Left renal pelvis (tissue), 4 donors: Measurements from ENCODE around the gene BICC1. TPM values are rescaled to one million over a fixed set of nuclear protein-coding genes. Genes with fewer than 3 reads are reported as not detected.

Experiments used
- DNase-seq, 4 donors: peaks; one replicate each; pipeline ENCODE4 v3.0.0-alpha.2; 2013; ENCODE audit warnings: low read depth in 4 of 4, low spot score in 3 of 4
- polyA plus RNA-seq, 4 donors: library from polyadenylated mRNA; unstranded; fragments of 120-200 nt; gene quantifications; one replicate each; pipeline ENCODE4 v1.2.1, GENCODE V29; 2013; ENCODE audit not compliant: insufficient read length in 4 of 4

The BICC1 gene
- polyA plus RNA-seq, 4 donors = 48.7 to 90.2 (median 84.7) TPM

DNA sequence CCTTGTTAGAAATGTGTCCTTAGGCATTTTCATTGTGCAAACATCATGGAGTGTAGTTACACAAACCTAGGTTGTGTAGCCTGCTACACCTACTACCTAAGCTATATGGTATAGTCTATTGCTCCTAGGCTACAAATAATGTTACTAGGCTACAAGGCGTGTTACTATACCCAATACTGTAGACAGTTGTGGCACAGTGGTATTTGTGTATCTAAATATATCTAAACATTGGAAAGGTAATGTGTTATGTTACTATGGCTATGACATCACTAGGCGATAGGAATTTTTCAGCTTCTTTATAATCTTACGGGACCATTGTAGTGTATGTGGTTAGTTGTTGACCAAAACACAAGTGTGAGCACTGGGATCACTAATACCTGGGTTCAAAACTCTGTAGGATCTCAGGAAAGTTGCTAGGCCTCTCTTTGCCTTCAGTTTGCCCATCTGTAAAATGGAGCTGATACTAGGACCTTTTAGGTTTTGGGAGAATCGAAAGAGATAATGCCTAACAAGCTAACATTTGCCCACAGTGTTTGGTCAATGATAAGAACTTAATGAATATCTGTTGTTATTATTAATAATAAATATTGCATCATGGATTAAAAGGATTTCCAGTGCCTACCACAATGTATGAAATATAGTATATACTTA is 2.7 kb downstream of the BICC1 start:
- no peak for DNase-seq

DNA sequence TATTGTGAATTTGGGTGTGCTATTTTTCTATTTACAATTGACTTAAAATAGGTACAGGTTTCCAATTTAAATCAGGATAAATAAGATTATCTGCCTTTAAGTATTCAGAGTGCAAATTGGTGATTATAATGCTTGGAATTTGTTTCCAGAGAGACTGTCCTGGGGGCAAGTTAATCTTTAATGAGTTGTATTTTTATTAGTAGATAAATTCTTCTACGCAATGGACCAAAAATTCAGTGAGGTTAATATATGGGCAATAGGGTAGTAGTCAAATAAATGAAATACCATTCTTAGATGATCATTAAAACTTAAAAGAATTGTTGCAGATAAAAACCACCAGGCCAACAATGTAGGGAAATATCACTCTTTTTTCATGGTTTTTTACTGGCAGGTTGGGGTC is 3.4 kb downstream of the BICC1 start:
- DNase-seq = no peak

DNA sequence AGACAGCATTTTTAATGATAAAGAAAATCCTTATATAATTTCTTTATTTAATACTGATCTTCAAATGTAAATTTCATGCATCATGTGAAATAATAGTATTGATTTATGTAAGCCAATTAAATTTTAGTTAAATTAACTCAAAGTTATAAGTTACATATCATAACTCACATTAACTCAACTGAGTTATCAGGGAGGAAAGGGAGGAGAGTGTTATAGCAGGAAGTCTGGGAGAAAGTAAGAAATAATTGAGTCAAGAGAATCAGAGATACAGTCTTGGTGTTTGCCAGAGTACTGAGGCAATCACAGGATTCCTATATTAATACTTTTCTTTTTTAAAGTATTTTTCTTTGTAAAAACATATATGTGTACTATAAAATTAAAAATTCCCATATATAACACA is 4.0 kb downstream of the BICC1 start:
- no peak for DNase-seq

DNA sequence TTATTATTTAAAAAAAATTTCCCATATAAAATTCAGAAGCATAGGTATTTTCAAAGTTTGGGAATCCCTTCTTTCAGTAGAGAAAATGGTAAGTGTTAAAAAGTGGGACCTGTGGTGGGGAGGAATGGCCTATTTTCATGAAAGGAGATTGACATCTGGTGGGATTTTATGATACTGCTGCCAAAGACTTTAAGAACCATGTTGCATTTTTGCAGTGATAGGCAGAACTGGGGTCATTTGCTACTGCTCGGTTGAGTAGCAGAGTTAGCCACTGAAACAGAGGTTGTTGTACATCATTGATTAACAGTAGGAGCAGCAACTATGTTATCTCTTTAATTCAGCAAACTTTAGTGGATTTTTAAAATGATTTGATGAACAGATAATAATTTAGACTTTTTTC is 4.4 kb downstream of the BICC1 start:
- DNase-seq = no peak

DNA sequence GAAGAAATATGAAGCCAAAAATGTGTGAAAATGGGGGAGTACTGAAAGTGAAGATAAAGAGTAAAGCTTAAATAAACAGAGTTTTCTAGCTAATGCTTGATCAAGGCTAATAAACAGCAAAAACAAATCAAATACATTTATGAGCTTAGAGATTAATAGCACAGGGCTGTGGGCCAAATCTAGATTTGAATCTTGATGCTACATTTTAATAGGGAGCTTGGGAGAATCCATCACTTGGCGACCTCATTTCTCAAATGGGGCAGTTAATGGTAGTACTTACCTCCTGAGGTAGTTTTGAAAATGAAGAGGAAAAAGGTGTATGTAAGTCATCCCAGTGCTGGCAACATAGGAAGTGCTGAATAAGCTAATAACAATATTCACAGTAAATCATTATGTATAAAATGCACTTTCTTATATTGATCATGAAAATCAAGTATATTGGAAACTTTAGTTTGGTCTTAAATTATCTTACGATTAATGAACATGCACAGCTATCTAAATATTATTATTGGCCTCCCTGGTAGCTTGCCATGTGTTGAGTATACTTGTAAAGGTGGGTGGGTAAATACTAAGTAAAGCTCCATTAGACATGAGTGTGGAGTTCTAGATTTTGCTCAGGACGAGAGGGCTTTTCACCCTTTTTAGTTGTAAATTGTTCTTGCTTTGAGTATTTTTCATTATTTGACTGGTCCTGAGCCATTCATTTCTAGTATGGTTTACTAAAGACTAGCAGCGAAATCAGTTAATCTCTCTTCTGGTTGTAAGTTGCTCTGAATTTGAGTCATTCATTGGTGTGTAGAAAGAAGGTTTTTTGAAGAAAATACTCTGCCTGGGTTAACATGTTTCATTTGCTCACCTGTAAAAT is 5.1 kb downstream of the BICC1 start:
- no peak for DNase-seq

DNA sequence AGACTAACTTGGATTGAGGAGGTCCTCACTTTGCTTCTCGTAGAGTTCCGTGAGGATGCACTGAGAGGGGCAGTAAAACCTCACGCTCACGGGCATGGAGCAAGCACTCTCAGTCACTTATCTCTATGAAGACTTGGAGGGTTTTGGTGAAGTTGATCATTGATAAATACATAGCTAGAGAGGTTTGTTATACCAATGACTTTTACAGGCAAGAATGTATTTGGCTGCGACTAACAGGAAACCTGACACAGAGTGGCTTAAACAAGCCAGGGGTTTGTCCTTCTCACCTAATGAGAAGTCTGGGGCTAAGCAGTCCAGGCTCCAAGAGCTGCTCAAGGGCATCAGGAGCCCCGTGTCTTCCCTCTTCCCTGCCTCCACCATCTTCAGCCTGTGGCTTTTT is 6.1 kb downstream of the BICC1 start:
- no peak for DNase-seq

DNA sequence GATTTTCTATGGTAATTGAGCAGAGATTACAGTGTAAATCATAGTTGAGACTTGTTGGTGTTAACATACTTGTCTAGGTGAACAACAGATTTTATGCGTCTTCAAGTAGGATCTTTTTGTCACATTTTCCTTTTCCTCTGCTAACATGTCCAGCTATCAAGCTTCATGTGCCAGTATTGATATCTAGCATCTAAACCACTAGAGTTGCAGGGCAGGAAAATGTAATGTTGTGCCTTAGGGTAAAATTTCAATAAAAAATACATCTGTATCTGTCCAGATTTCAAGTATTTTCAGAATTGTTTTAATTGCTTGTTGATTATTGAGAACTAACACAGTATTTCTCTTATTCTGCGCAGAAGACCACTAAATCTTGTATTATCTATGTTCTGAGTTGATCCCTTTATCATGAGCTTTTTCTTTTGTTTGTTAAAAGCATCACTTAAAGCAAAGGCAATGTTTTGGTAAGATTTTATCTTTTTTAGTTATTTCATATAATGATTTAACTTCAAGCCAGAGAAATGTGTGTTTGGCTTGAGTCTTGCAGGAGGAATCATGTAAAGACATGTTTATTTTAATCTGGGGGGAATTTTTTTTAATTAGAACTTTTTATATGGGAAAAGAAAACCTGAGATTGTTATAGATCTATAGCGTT is 16.5 kb downstream of the BICC1 start:
- no peak for DNase-seq

DNA sequence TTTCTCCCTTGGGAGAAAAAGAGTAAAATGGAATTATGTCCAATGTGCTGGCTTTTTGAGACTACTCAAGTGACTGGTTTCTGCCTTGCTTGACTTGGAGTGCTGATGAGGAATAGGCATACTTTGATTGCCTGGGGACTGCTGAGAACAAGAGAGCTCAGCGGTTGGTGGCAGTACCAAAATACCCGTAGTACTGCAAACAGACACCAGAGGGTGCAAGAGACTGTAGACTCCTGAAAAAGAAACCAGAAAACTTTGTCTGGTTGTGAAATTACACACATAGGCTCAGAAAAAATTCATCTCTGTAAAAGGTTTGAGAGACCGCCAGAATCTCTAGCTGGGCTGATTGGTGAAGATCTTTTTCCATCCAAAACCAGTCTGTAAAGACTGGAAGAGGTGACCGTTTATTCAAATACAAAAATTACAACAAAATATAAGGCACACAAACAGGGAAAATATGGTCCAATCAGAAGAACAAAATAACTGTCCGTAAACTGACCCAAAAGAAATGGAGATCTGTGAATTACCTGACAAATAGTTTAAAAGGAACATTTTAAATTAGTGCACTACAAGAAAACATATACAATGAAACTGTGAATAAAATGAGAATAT is 18.5 kb downstream of the BICC1 start:
- no peak for DNase-seq

DNA sequence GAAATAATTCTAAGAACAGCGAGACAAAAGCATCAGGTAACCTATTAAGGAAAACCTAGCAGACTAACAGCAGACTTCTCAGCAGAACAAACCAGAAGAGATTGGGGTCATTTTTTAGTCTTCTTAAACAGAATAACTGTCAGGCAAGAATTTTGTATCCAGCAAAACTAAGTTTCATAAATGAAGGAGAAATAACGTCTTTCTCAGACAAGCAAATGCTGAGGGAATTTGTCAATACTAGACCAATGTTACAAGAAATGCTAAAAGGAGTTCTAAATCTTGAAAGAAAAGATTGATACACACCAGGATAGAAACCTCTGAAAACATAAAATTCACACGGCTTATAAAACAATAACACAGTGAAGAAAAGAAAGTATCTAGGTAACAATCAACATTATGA is 22.6 kb downstream of the BICC1 start:
- no peak for DNase-seq

DNA sequence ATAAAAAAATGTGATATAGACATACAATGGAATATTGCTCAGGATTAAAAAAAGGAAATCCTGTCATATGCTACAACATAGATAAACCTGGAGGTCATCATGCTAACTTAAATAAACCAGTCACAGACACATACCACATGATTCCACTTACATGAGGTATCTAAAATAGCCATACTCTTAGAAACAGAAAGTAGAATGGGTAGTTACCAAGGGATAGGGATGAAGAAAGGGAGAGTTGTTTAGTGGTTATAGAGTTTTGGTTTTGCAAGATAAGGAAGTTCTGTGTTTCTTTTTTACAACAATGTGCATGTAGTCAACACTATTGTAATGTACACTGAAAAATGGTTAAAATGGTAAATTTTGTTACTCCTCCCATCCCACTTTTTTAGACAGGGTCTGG is 30.5 kb downstream of the BICC1 start:
- no peak for DNase-seq

DNA sequence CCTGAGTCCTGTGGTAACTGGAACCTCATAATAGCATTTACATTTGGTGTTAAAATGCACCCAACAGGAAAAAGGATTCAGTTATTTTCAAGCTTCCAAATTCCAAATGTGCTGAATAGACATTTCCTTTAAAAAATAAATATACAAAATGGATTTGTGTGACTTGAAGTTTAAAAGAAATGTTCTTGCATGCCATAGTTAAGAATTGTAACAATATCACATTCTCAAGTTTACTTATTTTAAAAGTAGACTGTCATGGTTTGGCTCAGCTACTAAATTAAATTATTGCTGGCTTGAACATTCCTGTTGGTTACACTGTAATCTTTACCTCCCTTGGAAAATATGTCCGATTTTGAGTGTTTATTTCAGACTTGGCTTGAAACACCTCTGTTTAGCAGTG is 31.5 kb downstream of the BICC1 start:
- no peak for DNase-seq

DNA sequence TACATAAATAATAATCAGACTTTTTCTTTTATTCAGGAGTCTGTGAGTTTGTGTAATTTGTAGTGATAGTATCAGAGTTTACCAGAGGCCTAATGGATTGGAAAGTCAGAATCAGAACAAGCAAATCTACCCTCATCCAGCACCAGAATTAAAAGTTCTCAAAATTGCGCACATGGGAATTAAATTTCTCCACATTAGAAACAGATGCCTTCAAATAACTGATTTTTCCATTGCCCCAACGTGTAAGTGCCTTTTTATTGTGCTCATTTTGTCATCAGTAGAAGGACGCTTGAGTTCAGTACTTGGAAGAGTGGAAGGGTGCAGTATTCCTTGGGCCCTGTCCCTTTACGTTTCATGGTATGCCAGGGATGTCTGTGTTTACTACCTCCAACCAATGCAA is 32.8 kb downstream of the BICC1 start:
- DNase-seq = no peak

DNA sequence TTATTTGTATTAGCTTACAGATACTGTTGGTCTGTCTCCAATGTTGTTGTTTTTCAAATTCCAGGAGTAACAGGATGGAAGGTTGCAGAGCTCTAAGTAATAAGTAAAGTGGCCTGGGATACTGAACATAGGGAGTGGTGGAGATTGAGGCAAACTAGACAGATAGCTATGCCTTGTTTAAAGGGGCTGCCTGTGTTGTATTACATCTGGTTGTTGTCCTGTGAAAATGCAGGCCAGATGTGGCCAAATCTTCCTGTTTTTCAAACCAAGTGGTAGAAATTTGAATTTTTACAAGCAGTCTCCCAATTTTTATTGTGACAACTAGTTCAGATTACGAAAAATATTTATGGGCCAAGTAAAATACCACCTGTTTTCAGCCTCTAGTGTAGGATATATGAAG is 33.5 kb downstream of the BICC1 start:
- DNase-seq = no peak

DNA sequence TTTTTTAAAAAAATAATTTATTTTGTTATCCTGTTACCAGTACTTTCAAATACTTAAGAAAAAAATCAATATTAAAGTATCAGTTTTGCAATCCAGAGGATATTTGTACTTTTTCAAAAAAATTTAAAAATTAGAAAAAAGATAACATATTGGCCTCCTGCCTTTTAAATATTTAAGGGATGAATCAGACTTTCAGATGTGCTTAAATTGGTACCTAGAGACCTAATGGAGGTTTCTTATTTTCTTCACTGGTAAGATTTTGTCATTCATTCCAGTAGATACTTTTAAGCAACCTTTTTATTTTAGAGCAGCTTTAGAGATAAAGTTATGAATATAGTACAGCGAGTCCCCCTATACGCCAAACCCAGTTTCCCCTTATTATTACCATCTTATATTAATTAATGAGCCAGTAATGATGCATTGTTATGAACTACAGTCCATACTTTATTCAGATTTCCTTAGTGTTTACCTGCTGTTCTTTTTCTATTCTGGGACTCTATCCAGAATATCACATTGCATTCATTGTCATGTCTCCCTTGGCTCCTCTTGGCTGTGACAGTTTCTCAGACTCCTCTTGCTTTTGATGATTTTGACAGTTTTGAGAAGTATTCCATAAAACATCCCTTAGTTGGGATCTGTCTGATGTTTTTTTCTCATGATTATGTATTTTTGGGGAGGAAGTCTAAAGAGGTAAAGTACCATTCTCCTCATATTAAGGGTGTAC is 34.2 kb downstream of the BICC1 start:
- DNase-seq = no peak

DNA sequence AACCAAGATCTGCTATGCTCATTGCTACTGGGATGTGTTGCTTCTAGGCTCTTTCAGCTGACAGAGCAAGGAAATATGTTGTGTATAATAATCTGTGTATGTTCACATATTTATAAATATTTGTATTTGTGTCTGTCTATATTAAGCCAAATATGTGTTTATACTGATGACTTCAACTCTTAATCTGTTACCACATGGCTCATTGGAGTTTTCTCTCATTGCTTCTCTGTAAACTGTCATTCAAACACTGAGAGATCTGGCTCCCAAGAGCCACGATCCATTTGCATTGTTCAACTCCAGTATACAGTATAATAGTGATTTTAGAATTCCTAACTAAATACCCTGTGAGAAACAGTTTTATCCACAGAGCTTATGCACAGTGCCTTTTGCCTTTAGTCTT is 35.3 kb downstream of the BICC1 start:
- no peak for DNase-seq

DNA sequence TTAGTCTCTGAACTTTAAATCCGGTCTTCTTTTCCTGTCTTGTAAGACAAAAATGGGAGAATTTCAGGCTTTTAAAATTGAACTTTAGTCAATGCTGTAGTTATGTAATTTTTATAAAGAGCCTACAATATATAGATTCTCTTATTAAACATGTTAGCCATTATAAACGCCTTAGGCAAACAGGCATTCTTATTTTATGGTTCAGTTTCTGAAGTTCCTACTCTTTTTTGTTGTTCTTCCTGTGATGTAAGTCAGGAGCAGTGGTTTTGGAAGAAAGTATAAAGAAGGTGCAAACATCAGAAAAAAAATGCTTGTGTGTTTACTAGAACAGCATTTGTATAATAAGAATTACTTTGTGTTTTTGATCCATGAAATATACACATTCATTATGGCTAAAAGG is 41.6 kb downstream of the BICC1 start:
- no peak for DNase-seq

DNA sequence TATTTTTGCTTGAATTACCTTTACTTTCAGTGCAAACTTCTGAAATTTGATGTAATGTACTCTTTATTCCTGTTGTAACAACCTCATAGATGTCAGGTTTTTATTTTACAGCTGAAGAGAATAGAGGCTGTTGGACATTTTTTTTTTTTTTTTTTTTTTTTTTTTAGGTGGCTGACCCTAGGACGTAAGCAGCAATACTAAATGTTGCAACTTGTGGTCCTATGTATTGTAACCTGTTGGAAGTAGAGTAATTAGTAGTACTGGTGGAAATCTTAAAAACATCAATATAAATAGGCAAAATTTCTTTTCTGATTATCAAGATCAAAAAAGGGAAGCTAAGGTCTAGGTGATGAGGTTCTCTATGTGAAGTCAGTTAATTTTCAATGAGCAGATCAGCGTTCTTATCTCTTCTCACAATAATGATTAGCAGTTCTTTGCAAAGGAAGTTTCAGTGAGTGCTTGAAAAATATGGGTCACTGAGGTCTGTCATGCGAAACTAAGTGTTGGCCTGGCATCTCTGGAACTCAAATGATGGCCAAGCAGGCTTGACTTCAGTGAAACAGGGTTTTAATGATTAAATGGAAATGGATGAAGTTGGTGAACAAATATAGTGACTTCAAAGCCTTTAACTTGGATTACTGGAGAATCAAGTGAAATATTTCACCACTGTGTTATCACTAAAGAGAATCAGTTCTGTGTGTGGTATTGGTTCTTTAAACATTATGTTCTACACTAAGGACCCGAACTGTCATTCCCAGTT is 42.7 kb downstream of the BICC1 start:
- DNase-seq = peak in 3 of 4 donors; percentile 29 to 50 (median 50)

DNA sequence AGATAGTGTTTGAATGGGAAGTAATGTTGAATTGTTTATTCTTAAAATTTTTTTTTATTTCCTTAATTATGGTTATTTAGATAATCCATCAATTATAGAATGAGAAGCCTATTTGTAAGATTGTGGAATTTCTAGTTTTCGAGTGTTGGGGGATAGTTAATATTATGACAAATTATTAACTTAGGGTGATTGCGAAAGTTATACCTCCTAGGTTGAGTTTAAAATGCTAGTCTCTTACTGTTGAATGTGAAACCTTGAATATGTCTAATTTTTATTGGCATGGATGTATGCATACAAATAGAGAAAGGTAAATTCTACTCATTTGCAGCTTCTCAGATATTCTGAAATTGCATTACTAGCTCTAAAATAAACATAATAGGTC is 43.2 kb downstream of the BICC1 start:
- no peak for DNase-seq

DNA sequence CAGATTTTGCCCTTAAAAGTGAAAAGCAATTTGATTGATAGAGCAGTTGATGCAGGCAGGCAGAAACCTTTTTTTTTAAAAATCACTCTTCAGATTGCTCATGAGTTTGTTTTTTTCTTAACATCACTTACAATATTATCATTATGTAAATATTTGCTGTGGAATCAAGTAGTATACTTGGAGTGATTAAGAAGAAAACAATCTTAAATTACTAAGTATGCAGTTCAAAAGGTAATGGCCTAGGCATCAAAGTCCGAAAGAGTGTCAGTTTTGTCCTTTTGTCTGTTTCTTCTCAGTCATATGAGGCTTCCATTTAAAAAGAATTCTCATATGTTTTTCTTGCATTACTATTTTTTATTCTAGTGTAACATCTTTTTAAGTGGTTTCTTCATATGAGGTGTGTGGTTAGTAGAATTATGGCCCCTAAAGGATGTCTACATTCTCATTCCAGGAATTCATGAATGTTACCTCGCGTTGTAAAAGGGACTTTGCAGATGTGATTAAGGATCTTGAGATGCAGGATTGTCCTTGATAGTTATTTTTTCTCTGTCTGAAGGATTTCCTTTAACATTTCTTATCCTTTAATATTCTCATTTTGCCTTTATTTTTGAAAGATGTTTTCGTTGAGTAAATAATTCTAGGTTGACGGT is 44.0 kb downstream of the BICC1 start:
- DNase-seq = no peak

DNA sequence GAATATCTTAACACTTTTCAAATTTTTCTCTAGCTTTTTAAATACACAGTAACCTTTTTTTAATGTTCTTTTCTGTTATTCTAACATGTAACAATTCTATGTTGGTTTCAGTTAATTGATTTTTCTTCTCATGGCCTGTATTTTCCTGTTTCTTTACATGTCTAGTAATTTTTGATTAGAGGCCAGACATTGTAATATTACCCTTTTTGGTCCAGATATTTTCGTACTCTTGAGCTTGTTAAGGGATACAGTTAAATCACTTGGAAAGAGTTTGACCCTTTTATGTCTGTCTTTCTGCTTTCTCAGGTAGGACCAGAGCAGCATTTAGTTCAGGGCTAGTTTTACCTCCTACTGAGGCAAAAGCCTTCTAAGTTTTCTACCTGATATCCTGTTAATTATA is 45.0 kb downstream of the BICC1 start:
- no peak for DNase-seq
